ENCODE measurements around the gene BNC2.
"Not testable (repeated sequence)": the region's sequence is repeated elsewhere in the genome, so short reads cannot be mapped to it uniquely, and the experiment has no call there.

BNC2 gene

GRCh38 chr9:16496908-16497307 lies 373.6 kb downstream of the BNC2 start:
- no peaks in the 10 kb centered on the region for H3K4me1 ChIP-seq (ENCODE audit: control insufficient read depth in 1 of 2, insufficient read depth in 2 of 2, low read length in 2 of 2)
- H3K9me3 ChIP-seq (ENCODE audit: control insufficient read depth in 1 of 2, low read length in 2 of 2), result no peaks in the 10 kb centered on the region

GRCh38 chr9:16487915-16488314 lies 382.6 kb downstream of the BNC2 start:
- no peak overlapping the region for H3K27ac ChIP-seq (ENCODE audit: low read length)
- H3K4me3 ChIP-seq (ENCODE audit: low read depth in 1 of 2, low read length in 2 of 2), result no peak overlapping the region
- H3K36me3 ChIP-seq (ENCODE audit: control insufficient read depth in 1 of 2, insufficient read depth in 2 of 2, low read length in 2 of 2), result no peaks in the 10 kb centered on the region
- no peaks in the 10 kb centered on the region for H3K9me3 ChIP-seq (ENCODE audit: control insufficient read depth in 1 of 2, low read length in 2 of 2)
- H3K27me3 ChIP-seq (ENCODE audit: low read depth, low read length), result no peaks in the 10 kb centered on the region
- H3K4me1 ChIP-seq (ENCODE audit: control insufficient read depth in 1 of 2, insufficient read depth in 2 of 2, low read length in 2 of 2), result peaks cover 0 to 7% of the 10 kb centered on the region in 2 donors

More at GRCh38 chr9:16496908-16497307, 373.6 kb downstream of the BNC2 start:
- Histone ChIP-seq H3K4me3 (ENCODE audit: low read depth in 1 of 2, low read length in 2 of 2) (no peak overlapping the region), H3K36me3 (ENCODE audit: control insufficient read depth in 1 of 2, insufficient read depth in 2 of 2, low read length in 2 of 2) (no peaks in the 10 kb centered on the region), H3K27me3 (ENCODE audit: low read depth, low read length) (no peaks in the 10 kb centered on the region), H3K27ac (ENCODE audit: low read length) (no peak overlapping the region)

GRCh38 chr9:16485575-16486321 lies 384.7 kb downstream of the BNC2 start:
- Histone ChIP-seq H3K9me3 (ENCODE audit: control insufficient read depth in 1 of 2, low read length in 2 of 2) (no peaks in the 10 kb centered on the region), H3K4me3 (ENCODE audit: low read depth in 1 of 2, low read length in 2 of 2) (no peak overlapping the region), H3K27ac (ENCODE audit: low read length) (no peak overlapping the region), H3K27me3 (ENCODE audit: low read depth, low read length) (no peaks in the 10 kb centered on the region), H3K4me1 (ENCODE audit: control insufficient read depth in 1 of 2, insufficient read depth in 2 of 2, low read length in 2 of 2) (peaks cover 0 to 7% of the 10 kb centered on the region in 2 donors), H3K36me3 (ENCODE audit: control insufficient read depth in 1 of 2, insufficient read depth in 2 of 2, low read length in 2 of 2) (no peaks in the 10 kb centered on the region)

- Histone ChIP-seq H3K4me3 (ENCODE audit: low read depth in 1 of 2, low read length in 2 of 2) (no peak overlapping the region), H3K9me3 (ENCODE audit: control insufficient read depth in 1 of 2, low read length in 2 of 2) (no peaks in the 10 kb centered on the region), H3K27me3 (ENCODE audit: low read depth, low read length) (no peaks in the 10 kb centered on the region), H3K36me3 (ENCODE audit: control insufficient read depth in 1 of 2, insufficient read depth in 2 of 2, low read length in 2 of 2) (no peaks in the 10 kb centered on the region), H3K4me1 (ENCODE audit: control insufficient read depth in 1 of 2, insufficient read depth in 2 of 2, low read length in 2 of 2) (peaks cover 0 to 7% of the 10 kb centered on the region in 2 donors), H3K27ac (ENCODE audit: low read length) (no peak overlapping the region)
These were observed 385.3 kb downstream of the BNC2 start for GRCh38 chr9:16485160-16485559.

- Histone ChIP-seq H3K27ac (ENCODE audit: low read length) (no peak overlapping the region), H3K9me3 (ENCODE audit: control insufficient read depth in 1 of 2, low read length in 2 of 2) (no peaks in the 10 kb centered on the region), H3K4me3 (ENCODE audit: low read depth in 1 of 2, low read length in 2 of 2) (no peak overlapping the region), H3K27me3 (ENCODE audit: low read depth, low read length) (no peaks in the 10 kb centered on the region), H3K4me1 (ENCODE audit: control insufficient read depth in 1 of 2, insufficient read depth in 2 of 2, low read length in 2 of 2) (peaks cover 0 to 7% of the 10 kb centered on the region in 2 donors), H3K36me3 (ENCODE audit: control insufficient read depth in 1 of 2, insufficient read depth in 2 of 2, low read length in 2 of 2) (no peaks in the 10 kb centered on the region)
These were observed 385.7 kb downstream of the BNC2 start for GRCh38 chr9:16484744-16485143.

GRCh38 chr9:16484180-16484579 lies 386.3 kb downstream of the BNC2 start:
- Histone ChIP-seq H3K27ac (ENCODE audit: low read length) (no peak overlapping the region), H3K36me3 (ENCODE audit: control insufficient read depth in 1 of 2, insufficient read depth in 2 of 2, low read length in 2 of 2) (no peaks in the 10 kb centered on the region), H3K9me3 (ENCODE audit: control insufficient read depth in 1 of 2, low read length in 2 of 2) (no peaks in the 10 kb centered on the region), H3K4me1 (ENCODE audit: control insufficient read depth in 1 of 2, insufficient read depth in 2 of 2, low read length in 2 of 2) (peaks cover 0 to 7% of the 10 kb centered on the region in 2 donors), H3K4me3 (ENCODE audit: low read depth in 1 of 2, low read length in 2 of 2) (no peak overlapping the region), H3K27me3 (ENCODE audit: low read depth, low read length) (no peaks in the 10 kb centered on the region)

GRCh38 chr9:16482764-16483163 lies 387.7 kb downstream of the BNC2 start:
- no peaks in the 10 kb centered on the region for H3K9me3 ChIP-seq (ENCODE audit: control insufficient read depth in 1 of 2, low read length in 2 of 2)
- H3K4me1 ChIP-seq (ENCODE audit: control insufficient read depth in 1 of 2, insufficient read depth in 2 of 2, low read length in 2 of 2), result peaks cover 0 to 7% of the 10 kb centered on the region in 2 donors
- no peak overlapping the region for H3K4me3 ChIP-seq (ENCODE audit: low read depth in 1 of 2, low read length in 2 of 2)
- H3K36me3 ChIP-seq (ENCODE audit: control insufficient read depth in 1 of 2, insufficient read depth in 2 of 2, low read length in 2 of 2), result no peaks in the 10 kb centered on the region
- H3K27me3 ChIP-seq (ENCODE audit: low read depth, low read length), result no peaks in the 10 kb centered on the region
- no peak overlapping the region for H3K27ac ChIP-seq (ENCODE audit: low read length)

GRCh38 chr9:16480584-16480983 lies 389.9 kb downstream of the BNC2 start:
- not testable (repeated sequence) for H3K36me3 ChIP-seq (ENCODE audit: control insufficient read depth in 1 of 2, insufficient read depth in 2 of 2, low read length in 2 of 2); H3K27ac ChIP-seq (ENCODE audit: low read length); H3K4me1 ChIP-seq (ENCODE audit: control insufficient read depth in 1 of 2, insufficient read depth in 2 of 2, low read length in 2 of 2); H3K9me3 ChIP-seq (ENCODE audit: control insufficient read depth in 1 of 2, low read length in 2 of 2); H3K4me3 ChIP-seq (ENCODE audit: low read depth in 1 of 2, low read length in 2 of 2); H3K27me3 ChIP-seq (ENCODE audit: low read depth, low read length)

- Histone ChIP-seq H3K4me1 (ENCODE audit: control insufficient read depth in 1 of 2, insufficient read depth in 2 of 2, low read length in 2 of 2) (no peaks in the 10 kb centered on the region), H3K4me3 (ENCODE audit: low read depth in 1 of 2, low read length in 2 of 2) (no peak overlapping the region), H3K27ac (ENCODE audit: low read length) (no peak overlapping the region), H3K36me3 (ENCODE audit: control insufficient read depth in 1 of 2, insufficient read depth in 2 of 2, low read length in 2 of 2) (no peaks in the 10 kb centered on the region), H3K9me3 (ENCODE audit: control insufficient read depth in 1 of 2, low read length in 2 of 2) (no peaks in the 10 kb centered on the region), H3K27me3 (ENCODE audit: low read depth, low read length) (no peaks in the 10 kb centered on the region)
These were observed 394.5 kb downstream of the BNC2 start for GRCh38 chr9:16475996-16476395.

- H3K4me1 ChIP-seq (ENCODE audit: control insufficient read depth in 1 of 2, insufficient read depth in 2 of 2, low read length in 2 of 2), result no peaks in the 10 kb centered on the region
- H3K9me3 ChIP-seq (ENCODE audit: control insufficient read depth in 1 of 2, low read length in 2 of 2), result no peaks in the 10 kb centered on the region
- no peak overlapping the region for H3K4me3 ChIP-seq (ENCODE audit: low read depth in 1 of 2, low read length in 2 of 2)
- no peaks in the 10 kb centered on the region for H3K27me3 ChIP-seq (ENCODE audit: low read depth, low read length)
- no peak overlapping the region for H3K27ac ChIP-seq (ENCODE audit: low read length)
- H3K36me3 ChIP-seq (ENCODE audit: control insufficient read depth in 1 of 2, insufficient read depth in 2 of 2, low read length in 2 of 2), result no peaks in the 10 kb centered on the region
These were observed 395.2 kb downstream of the BNC2 start for GRCh38 chr9:16475257-16475656.

- Histone ChIP-seq H3K9me3 (ENCODE audit: control insufficient read depth in 1 of 2, low read length in 2 of 2) (no peaks in the 10 kb centered on the region), H3K27me3 (ENCODE audit: low read depth, low read length) (no peaks in the 10 kb centered on the region), H3K4me1 (ENCODE audit: control insufficient read depth in 1 of 2, insufficient read depth in 2 of 2, low read length in 2 of 2) (no peaks in the 10 kb centered on the region), H3K4me3 (ENCODE audit: low read depth in 1 of 2, low read length in 2 of 2) (no peak overlapping the region), H3K36me3 (ENCODE audit: control insufficient read depth in 1 of 2, insufficient read depth in 2 of 2, low read length in 2 of 2) (no peaks in the 10 kb centered on the region), H3K27ac (ENCODE audit: low read length) (no peak overlapping the region)
These were observed 401.3 kb downstream of the BNC2 start for GRCh38 chr9:16469184-16469583.

- Histone ChIP-seq H3K9me3 (ENCODE audit: control insufficient read depth in 1 of 2, low read length in 2 of 2) (no peaks in the 10 kb centered on the region), H3K27me3 (ENCODE audit: low read depth, low read length) (no peaks in the 10 kb centered on the region), H3K36me3 (ENCODE audit: control insufficient read depth in 1 of 2, insufficient read depth in 2 of 2, low read length in 2 of 2) (no peaks in the 10 kb centered on the region), H3K4me1 (ENCODE audit: control insufficient read depth in 1 of 2, insufficient read depth in 2 of 2, low read length in 2 of 2) (peaks cover 0 to 25% of the 10 kb centered on the region in 2 donors), H3K27ac (ENCODE audit: low read length) (no peak overlapping the region), H3K4me3 (ENCODE audit: low read depth in 1 of 2, low read length in 2 of 2) (no peak overlapping the region)
These were observed 408.6 kb downstream of the BNC2 start for GRCh38 chr9:16461851-16462250.
